Measurements from ENCODE around the gene PTPRN2.

PTPRN2 gene

GRCh38 chr7:157621131-157621681 is 966.4 kb downstream of the PTPRN2 start:
- TF ChIP-seq, protein P1, sequence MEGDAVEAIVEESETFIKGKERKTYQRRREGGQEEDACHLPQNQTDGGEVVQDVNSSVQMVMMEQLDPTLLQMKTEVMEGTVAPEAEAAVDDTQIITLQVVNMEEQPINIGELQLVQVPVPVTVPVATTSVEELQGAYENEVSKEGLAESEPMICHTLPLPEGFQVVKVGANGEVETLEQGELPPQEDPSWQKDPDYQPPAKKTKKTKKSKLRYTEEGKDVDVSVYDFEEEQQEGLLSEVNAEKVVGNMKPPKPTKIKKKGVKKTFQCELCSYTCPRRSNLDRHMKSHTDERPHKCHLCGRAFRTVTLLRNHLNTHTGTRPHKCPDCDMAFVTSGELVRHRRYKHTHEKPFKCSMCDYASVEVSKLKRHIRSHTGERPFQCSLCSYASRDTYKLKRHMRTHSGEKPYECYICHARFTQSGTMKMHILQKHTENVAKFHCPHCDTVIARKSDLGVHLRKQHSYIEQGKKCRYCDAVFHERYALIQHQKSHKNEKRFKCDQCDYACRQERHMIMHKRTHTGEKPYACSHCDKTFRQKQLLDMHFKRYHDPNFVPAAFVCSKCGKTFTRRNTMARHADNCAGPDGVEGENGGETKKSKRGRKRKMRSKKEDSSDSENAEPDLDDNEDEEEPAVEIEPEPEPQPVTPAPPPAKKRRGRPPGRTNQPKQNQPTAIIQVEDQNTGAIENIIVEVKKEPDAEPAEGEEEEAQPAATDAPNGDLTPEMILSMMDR (IDR thresholded peaks at IDR 0.05) = no peak
- Histone ChIP-seq H3K79me2 (no peaks in the 10 kb centered on the region), H3K4me1 (no peaks in the 10 kb centered on the region)

DNA sequence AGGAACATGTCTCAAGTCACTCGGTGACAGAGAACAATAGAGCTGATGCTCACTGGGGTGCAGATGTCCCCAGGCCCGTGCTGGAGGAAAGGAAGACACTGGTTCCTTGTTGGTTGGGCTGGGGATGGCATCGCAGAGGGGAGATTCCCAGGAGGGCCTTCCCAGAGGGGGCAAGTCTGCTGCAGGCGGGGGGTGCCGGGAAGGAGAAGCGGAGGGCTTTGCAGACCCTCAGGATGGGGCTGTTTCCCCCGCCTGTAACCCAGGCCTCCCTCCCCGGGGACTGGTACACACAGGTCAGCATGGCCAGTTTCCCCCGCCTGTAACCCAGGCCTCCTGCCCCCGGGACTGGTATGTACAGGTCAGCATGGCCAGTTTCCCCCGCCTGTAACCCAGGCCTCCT is 967.0 kb downstream of the PTPRN2 start:
- H3K4me2 ChIP-seq (ENCODE audit: low read length) = no peak overlapping the region
- no peaks in the 10 kb centered on the region for H3K27me3 ChIP-seq (ENCODE audit: control insufficient read depth, insufficient read depth, low read length)
- H2AFZ ChIP-seq = no peak overlapping the region
- H3K79me2 ChIP-seq = no peaks in the 10 kb centered on the region
- no peaks in the 10 kb centered on the region for H3K4me1 ChIP-seq
- no peaks in the 10 kb centered on the region for H3K9me3 ChIP-seq (ENCODE audit: control insufficient read depth, low read length)
- H3K4me3 ChIP-seq (ENCODE audit: low read depth, low read length) = no peak overlapping the region
- H3K9ac ChIP-seq = no peak overlapping the region
- H3K27ac ChIP-seq = no peak overlapping the region
- no peaks in the 10 kb centered on the region for H3K36me3 ChIP-seq (ENCODE audit: control insufficient read depth, insufficient read depth, low read length)
- TF ChIP-seq, protein P1 (IDR thresholded peaks at IDR 0.05) = no peak

More at GRCh38 chr7:157621131-157621681, 966.4 kb downstream of the PTPRN2 start:
- H3K27ac ChIP-seq = no peak overlapping the region
- H3K4me3 ChIP-seq (ENCODE audit: low read depth, low read length) = no peak overlapping the region
- H3K9ac ChIP-seq = no peak overlapping the region
- H3K36me3 ChIP-seq (ENCODE audit: control insufficient read depth, insufficient read depth, low read length) = no peaks in the 10 kb centered on the region
- no peak overlapping the region for H3K4me2 ChIP-seq (ENCODE audit: low read length)
- H3K27me3 ChIP-seq (ENCODE audit: control insufficient read depth, insufficient read depth, low read length) = no peaks in the 10 kb centered on the region
- H3K9me3 ChIP-seq (ENCODE audit: control insufficient read depth, low read length) = no peaks in the 10 kb centered on the region
- H2AFZ ChIP-seq = no peak overlapping the region

GRCh38 chr7:157619753-157620525 is 967.7 kb downstream of the PTPRN2 start:
- Histone ChIP-seq H3K4me3 (ENCODE audit: low read depth, low read length) (no peak overlapping the region), H2AFZ (no peak overlapping the region), H3K27ac (no peak overlapping the region), H3K9me3 (ENCODE audit: control insufficient read depth, low read length) (no peaks in the 10 kb centered on the region), H3K9ac (no peak overlapping the region), H3K36me3 (ENCODE audit: control insufficient read depth, insufficient read depth, low read length) (no peaks in the 10 kb centered on the region), H3K4me1 (no peaks in the 10 kb centered on the region), H3K27me3 (ENCODE audit: control insufficient read depth, insufficient read depth, low read length) (no peaks in the 10 kb centered on the region), H3K79me2 (no peaks in the 10 kb centered on the region), H3K4me2 (ENCODE audit: low read length) (no peak overlapping the region)
- TF ChIP-seq, protein P1 (IDR thresholded peaks at IDR 0.05) = no peak

- no peak overlapping the region for H3K27ac ChIP-seq
- no peak overlapping the region for H3K4me3 ChIP-seq (ENCODE audit: low read depth, low read length)
- H3K4me2 ChIP-seq (ENCODE audit: low read length) = no peak overlapping the region
- H3K9me3 ChIP-seq (ENCODE audit: control insufficient read depth, low read length) = no peaks in the 10 kb centered on the region
- no peaks in the 10 kb centered on the region for H3K4me1 ChIP-seq
- TF ChIP-seq, protein P1 (IDR thresholded peaks at IDR 0.05) = no peak
- H3K9ac ChIP-seq = no peak overlapping the region
- H2AFZ ChIP-seq = no peak overlapping the region
- no peaks in the 10 kb centered on the region for H3K36me3 ChIP-seq (ENCODE audit: control insufficient read depth, insufficient read depth, low read length)
- H3K27me3 ChIP-seq (ENCODE audit: control insufficient read depth, insufficient read depth, low read length) = no peaks in the 10 kb centered on the region
- H3K79me2 ChIP-seq = no peaks in the 10 kb centered on the region
Measured at GRCh38 chr7:157618823-157619606, 968.6 kb downstream of the PTPRN2 start.

Measured in parathyroid adenoma (tissue), 2 donors.